ENCODE measurements around the gene GANAB. TPM values are rescaled to one million over a fixed set of nuclear protein-coding genes. Genes with fewer than 3 reads are reported as not detected.

The GANAB gene
- total RNA-seq, 1 donor, result 211 TPM

- DNase-seq (ENCODE audit: low read depth), result no peak
- no peak for TF ChIP-seq CTCF (IDR thresholded peaks at IDR 0.05; ENCODE audit: insufficient read depth, low read depth, low read length)
- H3K4me3 ChIP-seq (ENCODE audit: low read depth, low read length), result peak overlapping the region; percentile 92
These were observed 45.9 kb downstream of the GANAB start for GRCh38 chr11:62600367-62601121.

GRCh38 chr11:62599901-62600300 lies 46.5 kb downstream of the GANAB start:
- no peak for DNase-seq (ENCODE audit: low read depth)
- TF ChIP-seq CTCF (IDR thresholded peaks at IDR 0.05; ENCODE audit: insufficient read depth, low read depth, low read length), result no peak
- H3K4me3 ChIP-seq (ENCODE audit: low read depth, low read length), result peak overlapping the region; percentile 92

- peak overlapping the region; percentile 92 for H3K4me3 ChIP-seq (ENCODE audit: low read depth, low read length)
- DNase-seq (ENCODE audit: low read depth), result peak; percentile 99
- TF ChIP-seq CTCF (IDR thresholded peaks at IDR 0.05; ENCODE audit: insufficient read depth, low read depth, low read length), result no peak
These were observed 47.2 kb downstream of the GANAB start for GRCh38 chr11:62599069-62599696.

GRCh38 chr11:62595124-62595523 lies 51.3 kb downstream of the GANAB start:
- DNase-seq (ENCODE audit: low read depth), result no peak
- no peak for TF ChIP-seq CTCF (IDR thresholded peaks at IDR 0.05; ENCODE audit: insufficient read depth, low read depth, low read length)
- no peak overlapping the region for H3K4me3 ChIP-seq (ENCODE audit: low read depth, low read length)

GRCh38 chr11:62593434-62594044 lies 52.9 kb downstream of the GANAB start:
- H3K4me3 ChIP-seq (ENCODE audit: low read depth, low read length), result no peak overlapping the region
- DNase-seq (ENCODE audit: low read depth), result peak; percentile 81
- TF ChIP-seq CTCF (IDR thresholded peaks at IDR 0.05; ENCODE audit: insufficient read depth, low read depth, low read length), result peak; percentile 69

GRCh38 chr11:62592989-62593421 lies 53.4 kb downstream of the GANAB start:
- no peak for TF ChIP-seq CTCF (IDR thresholded peaks at IDR 0.05; ENCODE audit: insufficient read depth, low read depth, low read length)
- no peak for DNase-seq (ENCODE audit: low read depth)
- H3K4me3 ChIP-seq (ENCODE audit: low read depth, low read length), result no peak overlapping the region
